ENCODE results near the gene CLIP1. TPM values are rescaled to one million over a fixed set of nuclear protein-coding genes. Genes with fewer than 3 reads are reported as not detected.
"Not testable (repeated sequence)": the region's sequence is repeated elsewhere in the genome, so short reads cannot be mapped to it uniquely, and the experiment has no call there.

The CLIP1 gene
- total RNA-seq, 2 experiments from 2014 or later = 32.4 to 33.9 TPM

DNA sequence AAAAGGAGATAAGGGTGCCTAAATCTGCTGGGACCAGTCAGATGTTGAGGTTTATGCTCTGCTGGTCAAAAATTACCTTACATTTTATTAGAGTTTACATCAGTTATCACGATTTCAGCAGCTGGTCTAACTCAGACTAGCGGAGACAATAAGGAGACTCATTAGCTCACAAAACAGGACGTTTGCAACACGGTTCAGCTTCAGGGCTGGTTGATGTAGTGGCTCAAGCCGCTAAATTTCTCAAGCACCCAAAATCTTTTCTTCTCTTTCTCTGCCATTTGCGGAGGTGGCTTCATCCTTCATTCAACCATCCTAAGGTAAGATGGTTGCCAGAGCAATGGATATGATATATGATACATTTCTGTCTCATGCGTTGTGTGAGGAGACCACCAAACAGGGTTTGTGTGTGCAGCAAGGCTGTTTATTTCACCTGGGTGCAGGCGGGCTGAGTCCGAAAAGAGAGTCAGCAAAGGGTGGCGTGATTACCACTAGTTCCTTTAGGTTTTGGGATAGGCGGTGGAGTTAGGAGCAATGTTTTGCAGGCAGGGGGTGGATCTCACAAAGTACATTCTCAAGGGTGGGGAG lies 30.3 kb upstream of the CLIP1 start:
- H3K4me1 Mint-ChIP-seq = peaks cover 29% of the 10 kb centered on the region
- DNase-seq = peak; percentile 6
- H3K9me3 Mint-ChIP-seq = no peaks in the 10 kb centered on the region
- H3K27me3 Mint-ChIP-seq = no peaks in the 10 kb centered on the region
- peaks cover 3% of the 10 kb centered on the region for H3K36me3 Mint-ChIP-seq
- peak overlapping the region; percentile 76 for H3K4me3 Mint-ChIP-seq
- peak overlapping the region; percentile 92 for H3K27ac Mint-ChIP-seq

- Mint-ChIP-seq H3K4me1 (peaks cover 27% of the 10 kb centered on the region), H3K4me3 (no peak overlapping the region), H3K9me3 (no peaks in the 10 kb centered on the region), H3K27me3 (no peaks in the 10 kb centered on the region), H3K36me3 (peaks cover 3% of the 10 kb centered on the region), H3K27ac (no peak overlapping the region)
- peak; percentile 15 for DNase-seq
Observed at GRCh38 chr12:122449317-122449716, 26.8 kb upstream of the CLIP1 start.

DNA sequence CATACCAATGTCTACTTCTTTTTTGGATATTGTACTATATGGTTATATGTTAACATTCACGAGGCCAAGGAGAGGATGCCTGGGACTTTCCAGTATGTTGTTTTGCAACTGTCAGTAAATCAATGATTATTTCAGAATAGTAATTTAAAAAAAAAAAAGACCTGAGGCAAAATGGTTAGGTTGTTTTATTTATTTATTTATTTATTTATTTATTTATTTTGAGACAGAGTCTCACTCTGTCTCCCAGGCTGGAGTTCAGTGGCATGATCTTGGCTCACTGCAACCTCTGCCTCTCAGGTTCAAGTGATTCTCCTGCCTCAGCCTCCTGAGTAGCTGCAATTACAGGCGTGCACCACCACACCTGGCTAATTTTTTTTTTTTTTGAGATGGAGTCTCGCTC lies 25.4 kb upstream of the CLIP1 start:
- H3K4me1 Mint-ChIP-seq = peaks cover 14% of the 10 kb centered on the region
- H3K27me3 Mint-ChIP-seq, H3K36me3 Mint-ChIP-seq, H3K27ac Mint-ChIP-seq, DNase-seq, H3K4me3 Mint-ChIP-seq, H3K9me3 Mint-ChIP-seq: not testable (repeated sequence)

- not testable (repeated sequence) for DNase-seq, H3K4me3 Mint-ChIP-seq, H3K27me3 Mint-ChIP-seq, H3K36me3 Mint-ChIP-seq, H3K4me1 Mint-ChIP-seq, H3K27ac Mint-ChIP-seq, H3K9me3 Mint-ChIP-seq
Observed at GRCh38 chr12:122446390-122446789, 23.9 kb upstream of the CLIP1 start.

DNA sequence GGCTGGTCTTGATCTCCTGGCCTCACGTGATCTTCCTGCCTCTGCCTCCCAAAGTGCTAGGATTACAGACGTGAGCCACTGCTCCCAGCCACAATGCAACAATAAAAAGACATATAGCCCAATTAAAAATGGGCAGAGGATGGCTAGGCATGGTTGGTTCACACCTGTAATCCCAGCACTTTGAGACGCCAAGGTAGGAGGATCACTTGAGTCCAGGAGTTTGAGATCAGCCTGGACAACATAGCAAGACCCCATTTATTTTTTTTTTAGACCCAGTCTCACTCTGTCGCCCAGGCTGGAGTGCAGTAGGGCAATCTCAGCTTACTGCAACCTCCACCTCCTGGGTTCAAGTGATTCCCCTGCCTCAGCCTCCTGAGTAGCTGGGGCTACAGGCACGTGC lies 21.6 kb upstream of the CLIP1 start:
- H3K27me3 Mint-ChIP-seq, H3K9me3 Mint-ChIP-seq, DNase-seq, H3K27ac Mint-ChIP-seq, H3K36me3 Mint-ChIP-seq, H3K4me3 Mint-ChIP-seq, H3K4me1 Mint-ChIP-seq: not testable (repeated sequence)

DNA sequence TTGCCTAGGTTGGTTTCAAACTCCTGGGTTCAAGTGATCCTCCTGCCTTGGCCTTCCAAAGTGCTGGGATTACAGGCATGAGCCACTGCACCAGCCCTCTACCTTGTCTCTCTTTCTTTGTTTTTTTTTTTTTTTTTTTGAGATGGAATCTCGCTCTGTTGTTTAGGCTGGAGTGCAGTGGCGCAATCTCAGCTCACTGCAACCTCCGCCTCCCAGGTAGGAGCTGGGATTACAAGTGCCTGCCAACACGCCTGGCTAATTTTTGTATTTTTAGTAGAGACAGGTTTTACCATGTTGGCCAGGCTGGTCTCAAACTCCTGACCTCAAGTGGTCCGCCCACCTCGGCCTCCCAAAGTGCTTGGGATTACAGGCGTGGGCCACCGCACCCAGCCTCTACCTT lies 16.4 kb upstream of the CLIP1 start:
- not testable (repeated sequence) for H3K27ac Mint-ChIP-seq, H3K4me3 Mint-ChIP-seq, H3K4me1 Mint-ChIP-seq, DNase-seq, H3K36me3 Mint-ChIP-seq, H3K9me3 Mint-ChIP-seq, H3K27me3 Mint-ChIP-seq

- no peak overlapping the region for H3K4me3 Mint-ChIP-seq
- H3K36me3 Mint-ChIP-seq = no peaks in the 10 kb centered on the region
- H3K4me1 Mint-ChIP-seq = no peaks in the 10 kb centered on the region
- H3K9me3 Mint-ChIP-seq = no peaks in the 10 kb centered on the region
- no peak overlapping the region for H3K27ac Mint-ChIP-seq
- H3K27me3 Mint-ChIP-seq = no peaks in the 10 kb centered on the region
- no peak for DNase-seq
Observed at GRCh38 chr12:122437656-122438121, 15.2 kb upstream of the CLIP1 start.

DNA sequence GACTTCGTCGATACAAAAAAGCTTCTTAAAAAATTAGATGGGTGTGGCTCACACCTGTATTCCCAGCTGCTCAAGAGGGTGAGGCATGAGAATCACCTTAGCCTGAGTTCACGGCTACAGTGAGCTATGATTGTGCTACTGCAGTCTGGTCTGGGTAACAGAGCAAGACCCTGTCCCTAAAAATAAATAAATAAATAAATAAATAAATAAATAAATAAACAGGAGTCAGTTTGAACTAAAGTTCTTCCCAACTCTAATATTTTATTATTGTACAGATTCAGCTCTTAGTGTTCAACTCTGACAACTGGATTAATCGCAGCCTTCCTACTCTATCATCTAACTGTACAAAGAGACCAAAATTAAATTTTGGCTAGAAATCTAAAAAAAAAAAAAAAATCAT lies 12.7 kb upstream of the CLIP1 start:
- no peak for DNase-seq
- H3K4me1 Mint-ChIP-seq = no peaks in the 10 kb centered on the region
- no peaks in the 10 kb centered on the region for H3K36me3 Mint-ChIP-seq
- H3K27ac Mint-ChIP-seq = no peak overlapping the region
- no peak overlapping the region for H3K4me3 Mint-ChIP-seq
- H3K9me3 Mint-ChIP-seq = no peaks in the 10 kb centered on the region
- no peaks in the 10 kb centered on the region for H3K27me3 Mint-ChIP-seq

DNA sequence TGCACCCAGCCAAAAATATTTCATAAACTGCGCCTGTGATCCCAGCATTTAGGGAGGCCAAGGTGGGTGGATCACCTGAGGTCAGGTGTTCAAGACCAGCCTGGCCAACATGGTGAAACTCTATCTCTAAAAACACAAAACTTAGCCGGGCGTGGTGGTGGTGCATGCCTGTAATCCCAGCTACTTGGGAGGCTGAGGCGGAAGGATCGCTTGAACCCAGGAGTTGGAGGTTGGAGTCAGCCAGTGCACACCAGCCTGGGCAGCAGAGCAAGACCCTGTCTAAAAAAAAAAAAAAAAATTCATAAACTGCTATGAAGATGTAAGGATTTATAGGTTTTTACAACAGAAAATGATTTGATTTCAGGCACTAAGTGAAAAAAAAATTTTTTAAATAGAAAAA lies 6.6 kb upstream of the CLIP1 start:
- DNase-seq, H3K4me1 Mint-ChIP-seq, H3K27me3 Mint-ChIP-seq, H3K27ac Mint-ChIP-seq, H3K4me3 Mint-ChIP-seq, H3K9me3 Mint-ChIP-seq, H3K36me3 Mint-ChIP-seq: not testable (repeated sequence)

GRCh38 chr12:122427403-122427802 lies 4.9 kb upstream of the CLIP1 start:
- H3K4me1 Mint-ChIP-seq = peaks cover 9% of the 10 kb centered on the region
- no peak overlapping the region for H3K4me3 Mint-ChIP-seq
- H3K9me3 Mint-ChIP-seq = no peaks in the 10 kb centered on the region
- no peak for DNase-seq
- no peaks in the 10 kb centered on the region for H3K27me3 Mint-ChIP-seq
- no peaks in the 10 kb centered on the region for H3K36me3 Mint-ChIP-seq
- H3K27ac Mint-ChIP-seq = no peak overlapping the region

- peaks cover 20% of the 10 kb centered on the region for H3K4me1 Mint-ChIP-seq
- H3K36me3 Mint-ChIP-seq = peaks cover 2% of the 10 kb centered on the region
- H3K9me3 Mint-ChIP-seq = no peaks in the 10 kb centered on the region
- H3K4me3 Mint-ChIP-seq = peak overlapping the region; percentile 79
- no peak for DNase-seq
- H3K27ac Mint-ChIP-seq = peak overlapping the region; percentile 47
- no peaks in the 10 kb centered on the region for H3K27me3 Mint-ChIP-seq
Observed at GRCh38 chr12:122423258-122424165, 1.0 kb upstream of the CLIP1 start.

DNA sequence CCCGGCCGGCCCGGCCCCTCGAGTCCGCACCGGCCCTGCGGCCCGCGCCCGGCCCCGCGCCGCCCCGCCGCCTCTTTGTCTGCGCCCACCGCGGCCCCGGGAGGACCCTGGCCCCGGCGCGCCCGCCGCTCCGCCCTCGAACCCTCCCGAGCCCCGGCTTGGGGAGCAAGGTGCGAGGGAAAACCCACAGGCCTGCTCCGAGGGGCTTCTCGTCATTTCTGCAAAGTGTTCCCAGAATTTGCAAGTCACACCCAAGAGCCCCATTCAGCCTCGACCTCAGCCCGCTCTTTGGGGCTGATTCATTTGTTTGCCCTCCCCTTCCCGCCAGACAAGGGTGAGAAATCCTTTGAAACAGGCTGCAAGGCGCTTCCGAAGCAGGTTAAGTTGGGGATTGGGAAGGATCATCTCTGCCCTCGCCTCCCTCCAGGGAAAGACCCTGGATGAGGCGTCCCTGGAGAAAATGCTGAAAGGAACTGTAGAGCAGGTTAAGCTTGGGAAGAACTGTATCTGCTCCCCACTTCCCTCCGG lies 325 bp upstream of the CLIP1 start:
- peaks cover 4% of the 10 kb centered on the region for H3K36me3 Mint-ChIP-seq
- peaks cover 23% of the 10 kb centered on the region for H3K4me1 Mint-ChIP-seq
- no peaks in the 10 kb centered on the region for H3K9me3 Mint-ChIP-seq
- peak overlapping the region; percentile 79 for H3K4me3 Mint-ChIP-seq
- peak overlapping the region; percentile 82 for H3K27ac Mint-ChIP-seq
- peak; percentile 61 for DNase-seq
- no peaks in the 10 kb centered on the region for H3K27me3 Mint-ChIP-seq

GRCh38 chr12:122421187-122421820 lies 1.2 kb downstream of the CLIP1 start:
- peak overlapping the region; percentile 86 for H3K4me3 Mint-ChIP-seq
- H3K27me3 Mint-ChIP-seq = no peaks in the 10 kb centered on the region
- H3K36me3 Mint-ChIP-seq = peaks cover 5% of the 10 kb centered on the region
- no peaks in the 10 kb centered on the region for H3K9me3 Mint-ChIP-seq
- DNase-seq = no peak
- H3K4me1 Mint-ChIP-seq = peaks cover 24% of the 10 kb centered on the region
- peak overlapping the region; percentile 83 for H3K27ac Mint-ChIP-seq

DNA sequence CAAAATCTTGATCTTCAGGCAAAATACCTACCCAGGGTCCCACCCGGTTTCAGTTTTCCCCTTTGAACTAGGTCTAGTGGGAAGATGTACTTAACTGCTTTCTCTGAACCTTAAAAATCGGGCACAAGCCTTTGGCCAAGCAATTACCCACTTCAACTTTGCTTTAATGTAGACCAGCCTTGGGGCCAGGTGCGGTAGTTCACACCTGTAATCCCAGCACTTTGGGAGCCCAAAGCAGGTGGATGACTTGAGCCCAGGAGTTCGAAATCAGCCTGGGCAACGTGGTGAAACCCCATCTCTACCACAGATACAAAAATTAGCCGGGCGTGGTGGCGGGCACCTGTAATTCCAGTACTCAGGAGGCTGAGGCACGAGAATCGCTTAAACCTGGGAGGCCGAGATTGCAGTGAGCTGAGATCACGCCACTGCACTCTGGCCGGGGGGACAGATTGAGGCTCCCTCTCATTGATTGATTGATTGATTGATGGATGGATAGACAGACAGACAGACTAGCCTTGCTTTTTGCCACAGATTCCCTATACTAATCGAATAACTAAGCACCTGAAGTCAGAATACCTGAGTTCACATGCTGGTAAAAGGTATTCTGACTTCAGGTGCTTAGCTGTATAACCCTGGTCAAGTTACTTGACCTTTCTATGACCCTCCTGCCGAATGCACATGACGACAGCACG lies 1.9 kb downstream of the CLIP1 start:
- H3K4me1 Mint-ChIP-seq = peaks cover 29% of the 10 kb centered on the region

GRCh38 chr12:122419094-122419493 lies 3.4 kb downstream of the CLIP1 start:
- H3K4me1 Mint-ChIP-seq = peaks cover 29% of the 10 kb centered on the region
- H3K27me3 Mint-ChIP-seq, H3K36me3 Mint-ChIP-seq, H3K9me3 Mint-ChIP-seq, H3K4me3 Mint-ChIP-seq, DNase-seq, H3K27ac Mint-ChIP-seq: not testable (repeated sequence)

More for the DNA sequence above, 1.9 kb downstream of the CLIP1 start:
- Mint-ChIP-seq H3K27me3 (no peaks in the 10 kb centered on the region), H3K9me3 (no peaks in the 10 kb centered on the region), H3K4me3 (peak overlapping the region; percentile 86), H3K27ac (peak overlapping the region; percentile 45), H3K36me3 (peaks cover 5% of the 10 kb centered on the region)
- DNase-seq = no peak

All from activated naive CD8-positive, alpha-beta T cell treated with anti-CD3 and anti-CD28 coated beads for 36 hours (primary cell).